Stimulated activated CD4-positive, alpha-beta T cell treated with anti-CD3 and anti-CD28 coated beads, Interleukin-1b, Interleukin-23, amount 100 ng/mL, for 48 hours (primary cell): ENCODE data around the gene CEP72.
"Not testable (repeated sequence)": the region's sequence is repeated elsewhere in the genome, so short reads cannot be mapped to it uniquely, and the experiment has no call there.

Experiments
- DNase-seq: peaks from one replicate; pipeline ENCODE4 v3.0.0-alpha.2; 2020

Gene CEP72

GRCh38 chr5:673831-674629 is 61.9 kb downstream of the CEP72 start:
- no peak for DNase-seq

GRCh38 chr5:674630-675011 is 62.5 kb downstream of the CEP72 start:
- DNase-seq: no peak

DNA sequence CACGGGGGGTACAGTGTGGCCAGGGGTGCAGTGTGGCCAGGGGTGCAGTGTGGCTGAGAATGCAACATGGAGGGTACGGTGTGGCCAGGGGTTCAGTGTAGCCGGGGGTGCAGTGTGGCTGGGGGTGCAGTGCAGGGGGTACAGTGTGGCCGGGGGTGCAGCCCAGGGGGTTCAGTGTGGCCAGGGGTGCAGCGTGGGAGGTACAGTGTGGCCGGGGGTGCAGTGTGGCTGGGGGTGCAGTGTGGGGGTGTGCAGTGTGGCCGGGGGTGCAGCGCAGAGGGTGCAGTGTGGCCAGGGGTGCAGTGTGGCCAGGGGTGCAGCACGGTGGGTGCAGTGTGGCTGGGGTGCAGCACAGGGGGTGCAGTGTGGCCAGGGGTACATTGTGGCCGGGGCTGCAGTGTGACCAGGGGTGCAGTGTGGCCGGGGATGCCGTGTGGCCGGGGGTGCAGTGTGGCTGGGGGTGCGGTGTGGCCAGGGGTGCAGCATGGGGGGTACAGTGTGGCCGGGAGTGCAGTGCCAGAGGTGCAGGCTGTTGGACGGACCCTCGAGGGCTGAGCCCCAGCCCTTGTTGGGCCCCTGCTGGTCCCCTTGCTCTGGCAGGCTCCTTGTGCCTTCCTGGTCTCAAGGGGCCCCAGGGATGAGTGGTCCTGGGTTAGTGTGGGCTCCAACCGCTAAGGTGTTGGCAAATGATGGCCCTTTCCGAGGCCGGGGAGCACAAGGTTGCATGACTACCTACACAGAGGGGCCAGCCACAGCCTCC is 63.2 kb downstream of the CEP72 start:
- DNase-seq: no peak

GRCh38 chr5:675871-676698 is 63.9 kb downstream of the CEP72 start:
- no peak for DNase-seq

DNA sequence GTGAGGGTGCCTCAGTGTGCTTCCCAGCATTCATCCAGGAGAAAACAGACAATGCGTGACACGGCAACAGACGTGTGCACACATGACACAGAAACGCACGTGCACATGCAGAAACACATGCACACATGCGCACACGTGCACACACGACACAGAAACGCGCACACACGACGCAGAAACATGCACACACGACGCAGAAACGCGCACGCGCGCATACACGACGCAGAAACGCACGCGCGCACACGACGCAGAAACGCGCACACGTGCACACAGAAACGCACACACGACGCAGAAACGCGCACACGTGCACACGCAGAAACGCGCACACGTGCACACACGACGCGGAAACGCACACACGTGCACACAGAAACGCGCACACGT is 64.5 kb downstream of the CEP72 start:
- DNase-seq: no peak

- no peak for DNase-seq
Observed at GRCh38 chr5:677131-678101, 65.3 kb downstream of the CEP72 start.

DNA sequence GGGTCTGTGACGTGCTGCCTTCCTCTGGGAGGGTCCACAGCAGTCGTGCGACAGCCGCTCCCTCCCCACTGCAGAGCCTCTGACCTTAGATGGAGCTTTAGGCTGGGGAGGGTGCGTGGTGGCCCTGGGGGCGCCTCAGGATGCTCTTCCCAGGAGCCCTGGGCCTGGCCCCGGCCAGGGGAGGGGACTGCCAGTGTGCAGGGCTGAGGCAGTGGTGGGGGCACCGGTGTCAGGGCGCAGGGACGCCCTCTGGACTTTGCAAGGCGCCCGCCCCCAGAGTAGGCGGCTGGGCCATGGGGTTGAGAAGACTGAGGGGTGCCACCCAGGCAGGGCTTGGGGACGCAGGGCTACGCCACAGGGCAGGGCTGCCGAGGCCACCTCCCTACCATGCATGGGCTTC is 66.4 kb downstream of the CEP72 start:
- DNase-seq: not testable (repeated sequence)

- not testable (repeated sequence) for DNase-seq
Observed at GRCh38 chr5:679166-679895, 67.2 kb downstream of the CEP72 start.

- not testable (repeated sequence) for DNase-seq
Observed at GRCh38 chr5:680118-680795, 68.1 kb downstream of the CEP72 start.

DNA sequence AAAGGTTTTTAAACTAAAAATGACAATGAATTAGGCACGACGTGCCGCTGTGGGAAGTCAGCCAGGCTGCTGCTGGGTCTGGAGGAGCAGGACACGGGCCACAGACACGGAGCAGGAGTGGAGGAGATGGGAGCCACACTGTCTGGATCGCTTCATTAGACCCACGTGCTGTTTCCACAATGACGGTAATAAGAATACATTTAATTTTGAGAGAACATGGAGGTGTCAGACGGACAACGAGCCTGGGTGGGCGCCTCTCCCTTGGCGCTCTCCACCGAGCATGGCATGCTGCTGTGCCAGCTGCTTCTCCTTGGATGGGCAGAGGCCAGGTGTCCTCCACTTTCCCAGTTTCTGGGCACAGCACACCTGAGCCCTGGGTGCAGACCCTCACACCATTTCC is 68.7 kb downstream of the CEP72 start:
- DNase-seq: not testable (repeated sequence)

DNA sequence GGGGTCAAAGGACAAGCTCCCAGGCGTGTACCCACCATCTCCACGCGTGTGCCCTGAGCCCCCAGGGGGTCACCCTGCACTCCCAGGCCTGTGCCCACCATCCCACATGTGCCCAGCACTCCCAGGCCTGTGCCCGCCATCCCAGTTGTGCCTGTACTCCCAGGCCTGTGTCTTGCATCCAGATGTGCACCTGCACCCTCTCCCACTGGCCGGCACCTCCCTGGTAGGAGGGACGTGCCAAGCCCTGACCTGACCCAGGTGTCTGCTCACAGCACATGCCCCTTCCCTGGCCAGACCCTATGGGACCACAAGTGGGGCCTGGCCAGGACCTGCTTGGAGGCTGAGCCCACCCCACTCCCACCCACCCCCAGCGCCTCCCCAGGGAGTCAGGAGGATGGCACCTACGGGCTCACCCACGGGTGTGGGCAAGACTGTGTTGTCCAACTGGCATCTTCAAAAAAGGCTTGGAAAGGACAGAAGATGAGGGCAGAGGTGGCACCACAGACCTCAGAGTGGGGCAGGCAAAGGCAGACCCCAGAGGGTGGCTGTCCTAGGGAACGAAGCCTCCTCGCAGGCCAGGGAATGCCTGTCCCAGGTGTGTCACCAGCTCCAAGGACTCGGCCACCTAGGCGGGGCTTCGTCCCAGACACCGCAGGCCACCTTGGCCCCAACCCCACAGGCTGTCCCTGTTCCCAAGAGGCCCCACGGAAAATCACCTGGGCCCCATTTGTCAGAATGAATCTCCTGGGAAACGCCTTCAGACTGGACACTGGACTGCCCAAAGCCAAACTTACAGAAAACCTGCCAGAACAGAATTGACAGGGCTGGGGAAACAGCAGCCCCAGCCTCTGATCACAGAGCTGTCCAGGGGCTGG is 69.4 kb downstream of the CEP72 start:
- DNase-seq: not testable (repeated sequence)

DNA sequence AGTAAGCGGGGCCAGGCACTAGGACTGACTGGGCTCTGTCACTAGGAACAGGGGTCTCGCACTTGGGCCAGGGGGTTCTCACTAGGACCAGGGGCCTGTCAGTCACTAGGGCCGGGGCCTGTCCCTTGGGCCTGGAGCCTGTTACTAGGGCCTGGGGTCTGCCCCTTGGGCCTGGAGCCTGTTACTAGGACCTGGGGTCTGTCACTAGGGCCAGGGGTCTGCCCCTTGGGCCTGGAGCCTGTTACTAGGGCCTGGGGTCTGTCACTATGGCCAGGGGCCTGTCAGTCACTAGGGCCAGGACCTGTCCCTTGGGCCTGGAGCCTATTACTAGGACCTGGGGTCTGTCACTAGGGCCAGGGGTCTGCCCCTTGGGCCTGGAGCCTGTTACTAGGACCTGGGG is 70.1 kb downstream of the CEP72 start:
- not testable (repeated sequence) for DNase-seq

GRCh38 chr5:682651-683358 is 70.7 kb downstream of the CEP72 start:
- not testable (repeated sequence) for DNase-seq

- no peak for DNase-seq
Observed at GRCh38 chr5:683551-684481, 71.7 kb downstream of the CEP72 start.

DNA sequence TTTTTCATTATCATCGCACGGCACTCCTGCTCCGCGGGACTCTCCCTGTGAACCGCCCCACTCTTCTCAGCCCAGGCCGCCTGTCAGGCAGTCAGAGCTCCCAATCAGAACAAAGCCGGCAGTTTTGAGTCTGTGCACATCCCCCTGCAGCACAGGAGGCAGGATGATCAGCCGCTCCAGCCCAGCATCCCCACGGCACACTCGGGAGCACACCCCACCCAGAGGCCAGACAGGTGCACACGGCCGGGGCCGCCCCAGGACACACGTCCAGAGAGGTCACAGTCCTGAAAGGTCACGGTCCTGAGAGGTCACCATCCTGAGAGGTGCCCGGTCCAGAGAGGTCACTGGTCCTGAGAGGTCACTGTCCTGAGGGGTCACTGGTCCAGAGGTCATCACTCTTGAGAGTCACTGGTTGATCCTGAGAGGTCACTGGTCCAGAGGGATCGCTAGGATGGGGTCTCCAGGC is 72.6 kb downstream of the CEP72 start:
- no peak for DNase-seq

DNA sequence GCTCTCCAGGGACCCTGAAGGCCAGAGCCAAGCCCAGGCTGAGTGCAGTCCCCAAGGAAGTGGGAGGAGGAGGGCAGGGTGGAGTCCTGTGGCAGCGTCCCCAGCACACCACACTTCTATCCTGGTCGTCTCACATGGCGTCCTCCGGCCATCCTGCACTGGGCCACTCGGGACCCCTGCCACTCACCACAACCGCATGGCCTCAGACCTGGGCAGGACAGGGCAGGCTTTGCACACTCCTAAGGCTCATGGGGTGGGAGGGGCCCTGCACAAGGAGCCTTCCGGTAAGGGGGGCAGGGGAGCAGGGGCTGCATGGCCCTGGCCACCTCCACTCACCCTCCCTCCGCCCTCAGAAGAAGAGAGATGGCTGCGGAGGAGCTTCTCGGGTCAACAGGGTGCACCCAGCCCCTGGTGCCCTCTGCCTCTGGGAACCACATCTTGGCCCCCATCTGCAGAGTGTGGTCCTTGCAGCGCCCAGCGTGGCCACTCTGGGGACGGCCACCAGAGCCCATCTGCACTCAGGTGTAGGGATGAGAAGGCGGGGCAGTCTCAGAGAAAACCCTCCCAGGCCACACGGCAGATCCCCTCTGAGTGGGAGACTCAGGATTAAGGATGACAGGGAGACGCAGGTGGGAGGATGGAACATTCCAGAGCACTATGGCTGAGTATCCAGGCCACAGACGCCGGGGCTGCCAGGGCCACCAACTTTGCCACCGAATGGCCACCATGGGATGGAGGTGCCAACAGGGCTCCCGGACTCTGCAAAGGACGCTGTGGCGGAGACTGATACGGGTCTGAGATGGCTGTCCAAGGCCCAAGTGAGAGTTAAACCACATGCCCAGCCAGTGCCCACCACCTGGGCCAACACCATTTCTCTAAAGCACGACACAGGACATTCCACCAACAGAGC is 73.4 kb downstream of the CEP72 start:
- no peak for DNase-seq

GRCh38 chr5:686172-686523 is 74.0 kb downstream of the CEP72 start:
- DNase-seq: not testable (repeated sequence)
